Prostate gland (tissue), 2 donors: ENCODE results near the gene TACC2. TPM values are rescaled to one million over a fixed set of nuclear protein-coding genes. Genes with fewer than 3 reads are reported as not detected.

Source experiments
- DNase-seq: peaks from one replicate; pipeline ENCODE4 v3.0.0-alpha.2; 2019; ENCODE audit warnings: low spot score
- H3K27ac ChIP-seq, 2 donors: fragments of 200-600 bp; sonication (generic); 2 replicates each; pipeline ENCODE4 v1.5.1; 2017 to 2019
- H3K27me3 ChIP-seq: fragments of 200-600 bp; sonication (generic); replicated peaks from 2 replicates; pipeline ENCODE4 v1.5.1; 2019; ENCODE audit not compliant: insufficient read depth
- H3K36me3 ChIP-seq, 2 donors: fragments of 200-600 bp; sonication (generic); 1 replicate in 1 of 2; 2 replicates in 1 of 2; pipeline versions ENCODE4 v1.5.1 to v1.8.1; 2017 to 2019
- H3K4me1 ChIP-seq: fragments of 200-600 bp; sonication (generic); replicated peaks from 2 replicates; pipeline ENCODE4 v1.5.1; 2019
- H3K4me3 ChIP-seq, 2 donors: fragments of 200-600 bp; sonication (generic); 2 replicates each; pipeline ENCODE4 v1.5.1; 2017 to 2019
- H3K9me3 ChIP-seq: fragments of 200-600 bp; sonication (generic); 2 replicates; pipeline ENCODE4 v1.5.1; 2017
- POLR2A ChIP-seq: fragments of 450-650 bp; IDR thresholded peaks from one replicate; pipeline ENCODE4 v1.6.1; 2016; ENCODE audit warnings: antibody characterized with exemption, mild to moderate bottlenecking
- POLR2AphosphoS5 ChIP-seq: sonication (generic); formaldehyde crosslinking; IDR thresholded peaks from one replicate; pipeline ENCODE4 v1.6.1; 2017; ENCODE audit warnings: antibody characterized with exemption
- WGBS: methylation state at CpG from one replicate; pipeline ENCODE4 v1.1.5; 2018; 5-methylcytosine and 5-hydroxymethylcytosine counted together
- intact Hi-C: fragments of 100-400 bp; cut with DNase I; formaldehyde crosslinking; loops from one replicate; pipeline ENCODE4 v1.14.2; 2022
- total RNA-seq, 2 donors: library from RNA; depleted of rRNA; stranded (reverse); fragments of >200 nt; gene quantifications; one replicate each; pipeline ENCODE4 v1.1.0, GENCODE V29; 2016
- TF ChIP-seq, protein P1 (sequence below), 4 experiments: fragments of 200-600 bp in 2 of 4; fragments of 450-650 bp in 2 of 4; sonication (generic) in 2 of 4; IDR thresholded peaks; 1 replicate in 3 of 4; 2 replicates in 1 of 4; pipeline ENCODE4 v1.5.1; 2016 to 2019; ENCODE audit warnings: antibody characterized with exemption in 4 of 4, mild to moderate bottlenecking in 2 of 4, moderate library complexity in 2 of 4

TACC2 gene
- total RNA-seq, 2 donors from 2014 or later = 101 to 140 TPM

DNA sequence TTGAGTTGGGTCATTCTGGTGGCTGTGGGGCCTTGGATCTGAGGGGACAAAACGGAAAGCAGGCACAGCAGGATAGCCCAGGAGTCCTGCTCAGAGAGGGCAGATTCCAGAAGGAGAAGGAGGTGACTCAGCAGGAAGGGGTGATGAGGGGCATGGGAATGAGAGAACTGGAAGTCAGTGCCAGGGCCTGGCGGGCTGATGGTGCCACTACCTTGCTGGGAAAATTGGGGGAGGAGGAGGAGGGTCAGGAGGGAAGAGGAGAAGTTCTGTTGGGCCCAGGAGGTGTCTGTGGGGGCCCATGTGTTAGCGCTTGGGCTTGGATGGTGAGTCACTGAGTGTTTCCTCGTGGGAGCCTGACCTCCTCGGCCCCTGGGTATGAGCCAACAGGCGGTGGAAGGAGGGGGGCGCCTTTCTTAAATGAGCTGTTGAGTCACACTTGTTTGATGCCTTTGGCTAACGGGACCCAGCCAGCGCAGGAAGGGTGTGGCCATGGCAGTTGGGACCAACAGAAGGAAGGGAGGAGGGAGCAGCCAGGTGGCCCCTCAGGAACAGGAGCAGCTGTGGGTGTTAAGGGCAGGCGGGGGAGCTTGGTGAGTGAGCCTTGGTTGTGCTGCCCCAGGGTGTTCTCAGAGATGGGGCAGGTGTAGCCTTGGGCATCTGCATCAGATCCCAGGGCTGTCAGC lies 152.1 kb downstream of the TACC2 start:
- Histone ChIP-seq H3K4me1 (peaks cover 4% of the 10 kb centered on the region), H3K36me3 (no peaks in the 10 kb centered on the region), H3K4me3 (no peak overlapping the region), H3K27ac (peak overlapping the region; percentile 79 to 81), H3K27me3 (no peaks in the 10 kb centered on the region), H3K9me3 (no peaks in the 10 kb centered on the region)
- intact Hi-C loops = loop anchor here (10.0 kb wide), 1 partner anchor 294 kb away; no protein-coding TSS in a partner anchor
- TF ChIP-seq POLR2A (no peak), POLR2AphosphoS5 (peak; percentile 38)
- TF ChIP-seq, protein P1, sequence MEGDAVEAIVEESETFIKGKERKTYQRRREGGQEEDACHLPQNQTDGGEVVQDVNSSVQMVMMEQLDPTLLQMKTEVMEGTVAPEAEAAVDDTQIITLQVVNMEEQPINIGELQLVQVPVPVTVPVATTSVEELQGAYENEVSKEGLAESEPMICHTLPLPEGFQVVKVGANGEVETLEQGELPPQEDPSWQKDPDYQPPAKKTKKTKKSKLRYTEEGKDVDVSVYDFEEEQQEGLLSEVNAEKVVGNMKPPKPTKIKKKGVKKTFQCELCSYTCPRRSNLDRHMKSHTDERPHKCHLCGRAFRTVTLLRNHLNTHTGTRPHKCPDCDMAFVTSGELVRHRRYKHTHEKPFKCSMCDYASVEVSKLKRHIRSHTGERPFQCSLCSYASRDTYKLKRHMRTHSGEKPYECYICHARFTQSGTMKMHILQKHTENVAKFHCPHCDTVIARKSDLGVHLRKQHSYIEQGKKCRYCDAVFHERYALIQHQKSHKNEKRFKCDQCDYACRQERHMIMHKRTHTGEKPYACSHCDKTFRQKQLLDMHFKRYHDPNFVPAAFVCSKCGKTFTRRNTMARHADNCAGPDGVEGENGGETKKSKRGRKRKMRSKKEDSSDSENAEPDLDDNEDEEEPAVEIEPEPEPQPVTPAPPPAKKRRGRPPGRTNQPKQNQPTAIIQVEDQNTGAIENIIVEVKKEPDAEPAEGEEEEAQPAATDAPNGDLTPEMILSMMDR (IDR thresholded peaks at IDR 0.05) = peak in 1 of 4 experiments; percentile 5
- WGBS = 34% methylated on average over 10 of the region's 10 CpGs
- DNase-seq = no peak

DNA sequence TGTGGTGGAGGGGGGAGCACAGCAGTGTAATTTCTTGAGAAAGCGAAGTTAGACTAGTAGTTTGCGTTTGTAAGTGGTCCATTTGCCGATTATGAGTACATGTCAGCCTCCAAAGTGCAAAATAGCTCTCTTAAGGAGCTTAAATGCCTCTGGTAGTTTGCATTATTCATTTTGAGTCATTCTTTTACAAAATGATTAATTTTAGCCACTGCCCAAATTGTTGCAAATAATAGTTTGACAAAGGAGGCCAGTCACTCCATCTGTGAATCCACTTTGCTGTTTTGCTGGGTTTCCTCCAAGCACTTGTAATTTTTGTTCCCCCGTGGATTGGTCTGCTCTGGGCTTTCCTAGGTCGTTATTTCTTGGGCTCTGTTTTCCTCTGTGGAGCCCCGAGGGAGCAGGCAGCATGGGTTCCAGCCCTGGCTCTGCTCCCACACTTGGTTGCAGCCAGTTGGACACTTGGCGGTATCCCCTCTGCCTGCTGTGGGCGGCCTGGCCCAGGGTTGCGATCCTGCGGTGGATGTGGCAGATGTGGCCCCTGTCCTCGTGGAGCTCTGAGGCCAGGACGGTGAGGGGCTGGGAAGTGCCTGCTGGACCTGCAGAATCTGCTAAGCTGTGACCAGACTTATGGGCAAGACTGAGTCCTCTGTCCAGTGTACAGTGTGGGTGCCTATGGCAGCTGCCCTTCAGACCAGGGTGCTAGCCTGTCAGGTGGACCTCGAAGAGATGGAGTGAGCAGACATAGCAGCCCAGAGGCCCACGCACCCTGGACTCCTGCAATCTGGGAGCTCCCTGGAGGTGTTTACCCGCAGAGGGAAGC lies 153.1 kb downstream of the TACC2 start:
- H3K9me3 ChIP-seq = no peaks in the 10 kb centered on the region
- no peaks in the 10 kb centered on the region for H3K27me3 ChIP-seq
- H3K4me3 ChIP-seq = no peak overlapping the region
- peaks cover 4% of the 10 kb centered on the region for H3K4me1 ChIP-seq
- peak overlapping the region; percentile 79 to 81 for H3K27ac ChIP-seq
- intact Hi-C loops = loop anchor here (10.0 kb wide), 1 partner anchor 293 kb away; no protein-coding TSS in a partner anchor
- WGBS = 59% methylated on average over 15 of the region's 15 CpGs
- no peaks in the 10 kb centered on the region for H3K36me3 ChIP-seq
- TF ChIP-seq POLR2AphosphoS5 = no peak
- TF ChIP-seq, protein P1 (IDR thresholded peaks at IDR 0.05) = no peak
- TF ChIP-seq POLR2A = no peak
- DNase-seq = no peak

DNA sequence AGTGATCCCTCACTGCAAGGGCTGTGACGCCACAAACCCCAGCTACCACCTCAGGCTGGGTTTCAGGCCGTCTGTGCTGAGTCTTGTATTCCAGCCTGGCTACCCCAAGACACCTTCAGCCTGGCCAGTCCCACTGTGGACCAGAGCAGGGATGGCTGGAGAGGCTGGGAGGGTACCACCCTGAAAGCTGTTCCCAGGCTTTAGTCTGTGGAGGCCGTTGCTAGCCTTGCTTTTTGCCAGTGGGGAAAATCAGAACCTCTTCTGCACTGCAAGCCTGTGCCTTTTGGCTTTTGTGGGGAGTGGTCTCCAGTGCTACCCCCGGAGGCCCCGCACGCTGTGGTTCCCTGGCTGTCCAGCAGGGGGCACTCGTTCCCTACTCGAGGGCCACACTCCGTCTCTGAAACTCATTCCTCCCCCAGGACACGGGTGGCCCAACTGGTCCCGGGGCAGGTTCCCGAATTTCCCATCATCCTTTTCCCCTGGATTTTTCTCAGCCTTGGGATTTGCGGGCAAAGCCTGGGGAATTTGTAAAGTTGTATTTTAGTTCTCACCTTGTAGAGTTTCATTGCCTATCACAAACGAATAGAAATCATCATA lies 153.8 kb downstream of the TACC2 start:
- Histone ChIP-seq H3K4me3 (no peak overlapping the region), H3K9me3 (no peaks in the 10 kb centered on the region), H3K27ac (peak overlapping the region; percentile 79 to 81), H3K27me3 (no peaks in the 10 kb centered on the region), H3K4me1 (peaks cover 4% of the 10 kb centered on the region), H3K36me3 (no peaks in the 10 kb centered on the region)
- no peak for TF ChIP-seq POLR2A
- peak; percentile 39 for TF ChIP-seq POLR2AphosphoS5
- TF ChIP-seq, protein P1 (IDR thresholded peaks at IDR 0.05) = peak; percentile 85 to 97 (median 90)
- intact Hi-C loops = loop anchor here (10.0 kb wide), 1 partner anchor 292 kb away; no protein-coding TSS in a partner anchor
- no peak for DNase-seq
- WGBS = 16% methylated on average over 12 of the region's 14 CpGs

DNA sequence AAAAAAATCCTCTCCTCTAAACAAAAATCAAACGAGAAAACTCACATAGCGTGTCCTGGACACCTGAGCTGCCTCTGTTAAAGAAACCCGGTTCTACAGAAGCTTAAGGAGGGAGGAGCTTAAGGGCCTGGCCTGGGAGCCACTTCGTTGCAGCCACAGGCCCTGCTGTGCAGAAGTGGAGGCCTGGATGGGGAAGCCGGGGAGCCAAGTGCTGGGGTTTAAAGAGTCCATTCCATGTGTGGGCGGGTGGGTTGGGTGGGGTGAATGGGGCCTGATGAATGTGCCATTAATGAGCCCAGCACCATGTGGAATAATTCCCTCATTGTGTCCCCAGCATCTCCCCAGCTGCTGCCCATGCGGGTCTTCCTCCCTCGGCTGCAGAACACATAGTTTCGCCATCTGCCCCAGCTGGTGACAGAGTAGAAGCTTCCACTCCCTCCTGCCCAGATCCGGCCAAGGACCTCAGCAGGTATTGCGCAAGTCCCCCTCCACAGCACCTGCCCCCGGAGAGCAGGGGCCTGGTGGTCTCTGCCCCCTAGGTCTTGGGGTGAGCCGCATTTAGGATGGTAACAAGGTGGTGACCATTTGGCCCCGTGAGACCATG lies 154.4 kb downstream of the TACC2 start:
- Histone ChIP-seq H3K4me1 (peaks cover 4% of the 10 kb centered on the region), H3K27ac (peak overlapping the region; percentile 79 to 81), H3K27me3 (no peaks in the 10 kb centered on the region), H3K4me3 (no peak overlapping the region), H3K36me3 (no peaks in the 10 kb centered on the region), H3K9me3 (no peaks in the 10 kb centered on the region)
- intact Hi-C loops = loop anchor here (10.0 kb wide), 1 partner anchor 291 kb away; no protein-coding TSS in a partner anchor
- 69% methylated on average over 14 of the region's 14 CpGs for WGBS
- TF ChIP-seq, protein P1 (IDR thresholded peaks at IDR 0.05) = no peak
- TF ChIP-seq POLR2AphosphoS5 (no peak), POLR2A (no peak)
- no peak for DNase-seq
